Vagina (tissue), 2 donors: ENCODE measurements around the gene ANKRD10. TPM values are rescaled to one million over a fixed set of nuclear protein-coding genes. Genes with fewer than 3 reads are reported as not detected.

ENCODE experiments used
- DNase-seq, 2 donors: peaks; one replicate each; pipeline ENCODE4 v3.0.0-alpha.2; 2017; ENCODE audit errors: extremely low spot score in 2 of 2
- H3K27ac ChIP-seq: fragments of 200-600 bp; sonication (generic); one replicate; pipeline ENCODE4 v1.5.1; 2019
- H3K27me3 ChIP-seq: fragments of 200-600 bp; sonication (generic); one replicate; pipeline ENCODE4 v1.5.1; 2019
- H3K36me3 ChIP-seq, 2 donors: fragments of 200-600 bp; sonication (generic); one replicate each; pipeline ENCODE4 v1.5.1; 2017 to 2019
- H3K4me1 ChIP-seq: fragments of 200-600 bp; sonication (generic); one replicate; pipeline ENCODE4 v1.5.1; 2019
- H3K4me3 ChIP-seq, 2 donors: fragments of 200-600 bp; sonication (generic); 1 replicate in 1 of 2; 2 replicates in 1 of 2; pipeline ENCODE4 v1.5.1; 2016 to 2019
- H3K9me3 ChIP-seq: fragments of 200-600 bp; sonication (generic); one replicate; pipeline ENCODE4 v1.5.1; 2019
- POLR2A ChIP-seq, 2 donors: fragments of 450-650 bp; IDR thresholded peaks; one replicate each; pipeline ENCODE4 v1.6.1; 2017; ENCODE audit warnings: antibody characterized with exemption in 2 of 2, mild to moderate bottlenecking in 2 of 2, moderate library complexity in 2 of 2
- POLR2AphosphoS5 ChIP-seq, 2 donors: sonication (generic); formaldehyde crosslinking; IDR thresholded peaks; one replicate each; pipeline ENCODE4 v1.9.0; 2017; ENCODE audit warnings: antibody characterized with exemption in 2 of 2, mild to moderate bottlenecking in 2 of 2, low read depth in 1 of 2; ENCODE audit not compliant: insufficient read depth in 1 of 2
- intact Hi-C: fragments of 100-400 bp; cut with DNase I; formaldehyde crosslinking; loops from one replicate; pipeline ENCODE4 v1.15.1; 2023
- total RNA-seq: library from RNA; depleted of rRNA; stranded (reverse); fragments of >200 nt; gene quantifications from one replicate; pipeline ENCODE4 v1.2.3, GENCODE V29; 2016
- TF ChIP-seq, protein P1 (sequence below), 3 experiments: fragments of 450-650 bp in 2 of 3; fragments of 200-600 bp in 1 of 3; sonication (generic) in 1 of 3; IDR thresholded peaks; one replicate each; pipeline ENCODE4 v1.5.1; 2017 to 2019; ENCODE audit warnings: antibody characterized with exemption in 3 of 3, mild to moderate bottlenecking in 2 of 3, moderate library complexity in 2 of 3

Gene ANKRD10
- total RNA-seq, 1 donor from 2014 or later, result 114 TPM

GRCh38 chr13:110920038-110920437, 5.2 kb upstream of the ANKRD10 start:
- Histone ChIP-seq H3K36me3 (no peaks in the 10 kb centered on the region), H3K27me3 (no peaks in the 10 kb centered on the region), H3K27ac (no peak overlapping the region), H3K9me3 (no peaks in the 10 kb centered on the region), H3K4me1 (peaks cover 12% of the 10 kb centered on the region), H3K4me3 (no peak overlapping the region)
- intact Hi-C loops, result no loop called here
- TF ChIP-seq POLR2A (IDR thresholded peaks at IDR 0.05) (no peak), POLR2AphosphoS5 (IDR thresholded peaks at IDR 0.05; ENCODE audit: insufficient read depth in 1 of 2, low read depth in 1 of 2) (no peak)
- TF ChIP-seq, protein P1, sequence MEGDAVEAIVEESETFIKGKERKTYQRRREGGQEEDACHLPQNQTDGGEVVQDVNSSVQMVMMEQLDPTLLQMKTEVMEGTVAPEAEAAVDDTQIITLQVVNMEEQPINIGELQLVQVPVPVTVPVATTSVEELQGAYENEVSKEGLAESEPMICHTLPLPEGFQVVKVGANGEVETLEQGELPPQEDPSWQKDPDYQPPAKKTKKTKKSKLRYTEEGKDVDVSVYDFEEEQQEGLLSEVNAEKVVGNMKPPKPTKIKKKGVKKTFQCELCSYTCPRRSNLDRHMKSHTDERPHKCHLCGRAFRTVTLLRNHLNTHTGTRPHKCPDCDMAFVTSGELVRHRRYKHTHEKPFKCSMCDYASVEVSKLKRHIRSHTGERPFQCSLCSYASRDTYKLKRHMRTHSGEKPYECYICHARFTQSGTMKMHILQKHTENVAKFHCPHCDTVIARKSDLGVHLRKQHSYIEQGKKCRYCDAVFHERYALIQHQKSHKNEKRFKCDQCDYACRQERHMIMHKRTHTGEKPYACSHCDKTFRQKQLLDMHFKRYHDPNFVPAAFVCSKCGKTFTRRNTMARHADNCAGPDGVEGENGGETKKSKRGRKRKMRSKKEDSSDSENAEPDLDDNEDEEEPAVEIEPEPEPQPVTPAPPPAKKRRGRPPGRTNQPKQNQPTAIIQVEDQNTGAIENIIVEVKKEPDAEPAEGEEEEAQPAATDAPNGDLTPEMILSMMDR (IDR thresholded peaks at IDR 0.05), result no peak
- DNase-seq, result no peak

- no peaks in the 10 kb centered on the region for H3K27me3 ChIP-seq
- no peaks in the 10 kb centered on the region for H3K9me3 ChIP-seq
- DNase-seq, result no peak
- peak overlapping the region in 1 of 2 donors; percentile 77 for H3K4me3 ChIP-seq
- peak overlapping the region; percentile 97 for H3K27ac ChIP-seq
- H3K36me3 ChIP-seq, result no peaks in the 10 kb centered on the region
- intact Hi-C loops, result loop anchor here (10.0 kb wide), 2 partner anchors 128 to 308 kb away; no protein-coding TSS in a partner anchor
- TF ChIP-seq, protein P1 (IDR thresholded peaks at IDR 0.05), result no peak
- no peak for TF ChIP-seq POLR2AphosphoS5 (IDR thresholded peaks at IDR 0.05; ENCODE audit: insufficient read depth in 1 of 2, low read depth in 1 of 2)
- TF ChIP-seq POLR2A (IDR thresholded peaks at IDR 0.05), result no peak
- peaks cover 36% of the 10 kb centered on the region for H3K4me1 ChIP-seq
Observed at GRCh38 chr13:110916301-110917142, 1.7 kb upstream of the ANKRD10 start.

GRCh38 chr13:110915874-110916206, 971 bp upstream of the ANKRD10 start:
- Histone ChIP-seq H3K4me1 (peaks cover 42% of the 10 kb centered on the region), H3K4me3 (peak overlapping the region; percentile 77 to 89), H3K36me3 (no peaks in the 10 kb centered on the region), H3K27ac (peak overlapping the region; percentile 97), H3K27me3 (no peaks in the 10 kb centered on the region), H3K9me3 (no peaks in the 10 kb centered on the region)
- TF ChIP-seq POLR2AphosphoS5 (IDR thresholded peaks at IDR 0.05; ENCODE audit: insufficient read depth in 1 of 2, low read depth in 1 of 2) (no peak), POLR2A (IDR thresholded peaks at IDR 0.05) (no peak)
- TF ChIP-seq, protein P1 (IDR thresholded peaks at IDR 0.05), result no peak
- no peak for DNase-seq
- intact Hi-C loops, result loop anchor here (2.0 to 10.0 kb wide), 3 partner anchors 91 to 309 kb away; no protein-coding TSS in a partner anchor

DNA sequence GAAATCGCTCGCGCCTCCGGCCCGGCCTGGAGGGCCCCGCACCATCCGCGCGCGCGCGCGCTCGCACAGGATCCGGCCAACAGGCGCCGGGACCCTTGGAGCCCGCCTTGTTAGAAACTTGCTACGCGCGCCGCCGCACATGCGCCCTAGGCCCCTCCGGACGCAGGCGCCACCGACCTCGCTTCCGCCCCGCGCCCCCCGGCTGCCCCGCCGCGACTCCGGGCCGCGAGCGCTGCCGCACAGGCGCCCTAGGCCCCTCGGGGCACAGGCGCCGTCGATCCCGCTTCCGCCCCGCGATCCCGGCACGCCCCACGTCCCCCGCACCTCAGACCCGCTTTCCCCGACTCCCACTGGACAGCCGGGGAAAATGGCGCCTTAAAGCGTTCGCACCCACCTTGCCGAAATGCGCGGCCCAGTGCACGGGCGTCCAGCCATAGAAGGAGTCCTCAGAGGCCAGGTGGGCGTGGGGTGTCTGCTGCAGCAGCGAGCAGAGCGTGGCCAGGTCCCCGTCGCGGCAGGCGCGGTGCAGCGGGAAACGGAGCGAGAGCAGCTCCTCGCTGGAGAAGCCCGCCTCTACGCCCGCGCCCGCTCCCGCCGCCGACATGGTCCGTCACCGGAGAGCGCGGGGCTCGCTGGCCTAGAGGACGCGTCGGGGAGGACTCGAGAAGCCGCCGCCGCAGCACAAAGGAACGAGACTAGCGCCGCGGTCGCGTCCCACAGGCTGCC, 375 bp downstream of the ANKRD10 start:
- H3K27ac ChIP-seq, result peak overlapping the region; percentile 97
- peak overlapping the region; percentile 77 to 89 for H3K4me3 ChIP-seq
- no peaks in the 10 kb centered on the region for H3K27me3 ChIP-seq
- DNase-seq, result no peak
- TF ChIP-seq, protein P1 (IDR thresholded peaks at IDR 0.05), result no peak
- peak in 1 of 2 donors; percentile 93 for TF ChIP-seq POLR2AphosphoS5 (IDR thresholded peaks at IDR 0.05; ENCODE audit: insufficient read depth in 1 of 2, low read depth in 1 of 2)
- peak in 1 of 2 donors; percentile 82 for TF ChIP-seq POLR2A (IDR thresholded peaks at IDR 0.05)
- H3K9me3 ChIP-seq, result no peaks in the 10 kb centered on the region
- intact Hi-C loops, result loop anchor here (2.0 to 10.0 kb wide), 4 partner anchors 92 to 310 kb away; no protein-coding TSS in a partner anchor
- H3K4me1 ChIP-seq, result peaks cover 55% of the 10 kb centered on the region
- H3K36me3 ChIP-seq, result peaks cover 0 to 2% of the 10 kb centered on the region in 2 donors
